BLaER1 treated with 17β-estradiol and CSF1 and Interleukin-3, amounts not matched to agents 10 nM and 100 nM (cell line): ENCODE results near the gene EPB41.

Experiments used
- H3K27ac ChIP-seq, 11 experiments: shearing (Covaris generic); formaldehyde crosslinking; 2 replicates each; pipeline ENCODE4 v1.8.1; 2022
- H3K27me3 ChIP-seq, 11 experiments: shearing (Covaris generic); formaldehyde crosslinking; 2 replicates each; pipeline ENCODE4 v1.8.1; 2022
- H3K36me3 ChIP-seq, 11 experiments: shearing (Covaris generic); formaldehyde crosslinking; 2 replicates each; pipeline ENCODE4 v1.8.1; 2022
- H3K4me1 ChIP-seq, 10 experiments: shearing (Covaris generic); formaldehyde crosslinking; 2 replicates each; pipeline ENCODE4 v1.8.1; 2022
- H3K4me2 ChIP-seq, 11 experiments: shearing (Covaris generic); formaldehyde crosslinking; 2 replicates each; pipeline ENCODE4 v1.8.1; 2022
- H3K4me3 ChIP-seq, 10 experiments: shearing (Covaris generic); formaldehyde crosslinking; 2 replicates each; pipeline ENCODE4 v1.8.1; 2022
- H3K9ac ChIP-seq, 11 experiments: shearing (Covaris generic); formaldehyde crosslinking; 2 replicates each; pipeline ENCODE4 v1.8.1; 2022
- H3K9me3 ChIP-seq, 11 experiments: shearing (Covaris generic); formaldehyde crosslinking; replicated peaks in 1 of 11; 2 replicates each; pipeline ENCODE4 v1.8.1; 2022
- H4K20me1 ChIP-seq, 11 experiments: shearing (Covaris generic); formaldehyde crosslinking; 2 replicates each; pipeline ENCODE4 v1.8.1; 2022
- Cebpa-rat ChIP-seq, 11 experiments: shearing (Covaris generic); IDR thresholded peaks; 2 replicates each; pipeline ENCODE4 v1.8.1; 2022

Gene EPB41

GRCh38 chr1:28965271-28965870 lies 51.0 kb downstream of the EPB41 start:
- no peaks in the 10 kb centered on the region for H3K27me3 ChIP-seq
- H3K9ac ChIP-seq, result no peak overlapping the region
- TF ChIP-seq Cebpa-rat (IDR thresholded peaks at IDR 0.05), result no peak
- H3K4me1 ChIP-seq, result peaks cover 0 to 5% (median 0%) of the 10 kb centered on the region in 10 experiments; a peak in 1 of 20 replicates
- H3K36me3 ChIP-seq, result peaks cover 0 to 8% (median 0%) of the 10 kb centered on the region in 11 experiments; a peak in 1 of 22 replicates
- H3K27ac ChIP-seq, result no peak overlapping the region
- no peaks in the 10 kb centered on the region for H3K9me3 ChIP-seq
- peaks cover 0 to 22% (median 0%) of the 10 kb centered on the region in 11 experiments; a peak in 8 of 22 replicates for H4K20me1 ChIP-seq
- no peak overlapping the region for H3K4me3 ChIP-seq
- no peak overlapping the region for H3K4me2 ChIP-seq

GRCh38 chr1:28966617-28967016 lies 52.2 kb downstream of the EPB41 start:
- Histone ChIP-seq H3K9ac (no peak overlapping the region), H3K36me3 (peaks cover 0 to 8% (median 0%) of the 10 kb centered on the region in 11 experiments; a peak in 2 of 22 replicates), H3K9me3 (no peaks in the 10 kb centered on the region), H3K4me1 (peaks cover 0 to 5% (median 0%) of the 10 kb centered on the region in 10 experiments; a peak in 2 of 20 replicates), H3K4me2 (no peak overlapping the region), H3K27me3 (no peaks in the 10 kb centered on the region), H3K27ac (no peak overlapping the region), H3K4me3 (no peak overlapping the region), H4K20me1 (peaks cover 0 to 22% (median 0%) of the 10 kb centered on the region in 11 experiments; a peak in 8 of 22 replicates)
- TF ChIP-seq Cebpa-rat (IDR thresholded peaks at IDR 0.05), result no peak

GRCh38 chr1:28971980-28972771 lies 57.8 kb downstream of the EPB41 start:
- Histone ChIP-seq H3K9ac (peak overlapping the region in 1 of 11 experiments; percentile 37; a peak in 1 of 22 replicates), H4K20me1 (peaks cover 0 to 9% (median 0%) of the 10 kb centered on the region in 11 experiments; a peak in 4 of 22 replicates), H3K27me3 (no peaks in the 10 kb centered on the region), H3K9me3 (no peaks in the 10 kb centered on the region), H3K4me1 (peaks cover 0 to 19% (median 2%) of the 10 kb centered on the region in 10 experiments; a peak in 8 of 20 replicates), H3K4me3 (no peak overlapping the region), H3K4me2 (peak overlapping the region in 3 of 11 experiments; percentile 25 to 51 (median 44); a peak in 6 of 22 replicates), H3K36me3 (peaks cover 0 to 15% (median 4%) of the 10 kb centered on the region in 11 experiments; a peak in 4 of 22 replicates), H3K27ac (peak overlapping the region in 2 of 11 experiments; percentile 14 to 54; a peak in 1 of 22 replicates)
- TF ChIP-seq Cebpa-rat (IDR thresholded peaks at IDR 0.05), result no peak

- peaks cover 0 to 17% (median 6%) of the 10 kb centered on the region in 11 experiments; a peak in 6 of 22 replicates for H3K36me3 ChIP-seq
- 0 out of 22 replicates have a peak overlapping the region, but pooled peaks of 1 of the 11 experiments have one; percentile 51 for H3K4me2 ChIP-seq
- H4K20me1 ChIP-seq, result peaks cover 0 to 12% (median 0%) of the 10 kb centered on the region in 11 experiments; a peak in 5 of 22 replicates
- H3K27ac ChIP-seq, result no peak overlapping the region
- no peak for TF ChIP-seq Cebpa-rat (IDR thresholded peaks at IDR 0.05)
- no peak overlapping the region for H3K9ac ChIP-seq
- H3K4me3 ChIP-seq, result no peak overlapping the region
- no peaks in the 10 kb centered on the region for H3K9me3 ChIP-seq
- H3K27me3 ChIP-seq, result no peaks in the 10 kb centered on the region
- H3K4me1 ChIP-seq, result peaks cover 0 to 19% (median 2%) of the 10 kb centered on the region in 10 experiments; a peak in 8 of 20 replicates
Observed at GRCh38 chr1:28973596-28974421, 59.4 kb downstream of the EPB41 start.

GRCh38 chr1:28974432-28974831 lies 60.1 kb downstream of the EPB41 start:
- Histone ChIP-seq H3K9me3 (no peaks in the 10 kb centered on the region), H3K4me2 (no peak overlapping the region), H3K27ac (no peak overlapping the region), H3K27me3 (no peaks in the 10 kb centered on the region), H3K4me1 (peaks cover 0 to 19% (median 2%) of the 10 kb centered on the region in 10 experiments; a peak in 8 of 20 replicates), H4K20me1 (peaks cover 0 to 14% (median 0%) of the 10 kb centered on the region in 11 experiments; a peak in 5 of 22 replicates), H3K36me3 (peaks cover 0 to 15% (median 6%) of the 10 kb centered on the region in 11 experiments; a peak in 5 of 22 replicates), H3K4me3 (no peak overlapping the region), H3K9ac (no peak overlapping the region)
- no peak for TF ChIP-seq Cebpa-rat (IDR thresholded peaks at IDR 0.05)

- Histone ChIP-seq H3K9me3 (peaks cover 0 to 1% (median 0%) of the 10 kb centered on the region in 11 experiments; a peak in 1 of 22 replicates), H3K36me3 (peaks cover 0 to 15% (median 6%) of the 10 kb centered on the region in 11 experiments; a peak in 5 of 22 replicates), H3K27ac (no peak overlapping the region), H3K4me2 (no peak overlapping the region), H3K9ac (no peak overlapping the region), H4K20me1 (peaks cover 0 to 14% (median 0%) of the 10 kb centered on the region in 11 experiments; a peak in 5 of 22 replicates), H3K4me3 (no peak overlapping the region), H3K27me3 (no peaks in the 10 kb centered on the region), H3K4me1 (peaks cover 0 to 19% (median 2%) of the 10 kb centered on the region in 10 experiments; a peak in 8 of 20 replicates)
- no peak for TF ChIP-seq Cebpa-rat (IDR thresholded peaks at IDR 0.05)
Observed at GRCh38 chr1:28976248-28976647, 61.9 kb downstream of the EPB41 start.

- H3K9me3 ChIP-seq, result peaks cover 16 to 31% (median 24%) of the 10 kb centered on the region in 11 experiments
- no peak overlapping the region for H3K27ac ChIP-seq
- peaks cover 12 to 15% (median 14%) of the 10 kb centered on the region in 10 experiments; a peak in 19 of 20 replicates for H3K4me1 ChIP-seq
- peaks cover 0 to 12% (median 0%) of the 10 kb centered on the region in 11 experiments; a peak in 4 of 22 replicates for H4K20me1 ChIP-seq
- no peaks in the 10 kb centered on the region for H3K27me3 ChIP-seq
- H3K9ac ChIP-seq, result no peak overlapping the region
- no peak overlapping the region for H3K4me3 ChIP-seq
- TF ChIP-seq Cebpa-rat (IDR thresholded peaks at IDR 0.05), result no peak
- peaks cover 10 to 32% (median 21%) of the 10 kb centered on the region in 11 experiments; a peak in 20 of 22 replicates for H3K36me3 ChIP-seq
- no peak overlapping the region for H3K4me2 ChIP-seq
Observed at GRCh38 chr1:28981210-28981609, 66.8 kb downstream of the EPB41 start.

- H3K9me3 ChIP-seq, result peaks cover 16 to 31% (median 24%) of the 10 kb centered on the region in 11 experiments
- H3K4me2 ChIP-seq, result no peak overlapping the region
- H3K4me3 ChIP-seq, result no peak overlapping the region
- H3K36me3 ChIP-seq, result peaks cover 10 to 29% (median 20%) of the 10 kb centered on the region in 11 experiments; a peak in 20 of 22 replicates
- H3K9ac ChIP-seq, result no peak overlapping the region
- peaks cover 16 to 24% (median 19%) of the 10 kb centered on the region in 10 experiments; a peak in 19 of 20 replicates for H3K4me1 ChIP-seq
- no peaks in the 10 kb centered on the region for H3K27me3 ChIP-seq
- H3K27ac ChIP-seq, result no peak overlapping the region
- TF ChIP-seq Cebpa-rat (IDR thresholded peaks at IDR 0.05), result no peak
- H4K20me1 ChIP-seq, result peaks cover 0 to 8% (median 0%) of the 10 kb centered on the region in 11 experiments; a peak in 4 of 22 replicates
Observed at GRCh38 chr1:28982198-28982597, 67.8 kb downstream of the EPB41 start.
